A673 (cell line): ENCODE results near the gene CAB39. TPM values are rescaled to one million over a fixed set of nuclear protein-coding genes. Genes with fewer than 3 reads are reported as not detected.

Experiments used
- BruUV-seq: library from RNA; stranded (reverse); fragments of 400-500 nt; replicated peaks from 2 replicates; lab custom pipeline; 2021; lab: Mats Ljungman, UMichigan
- CTCF ChIA-PET: fragments of 300-600 bp; sonication (Branson Sonifier 250); formaldehyde crosslinking; loops from one replicate; lab custom pipeline; 2022; ENCODE audit warnings: antibody characterized with exemption; lab: Charles Lee
- POLR2A ChIA-PET: fragments of 300-600 bp; sonication (Branson Sonifier 250); formaldehyde crosslinking; loops from one replicate; lab custom pipeline; 2022; ENCODE audit warnings: antibody characterized with exemption; ENCODE audit not compliant: low non-redundant PET; lab: Charles Lee
- DNase-seq: peaks from one replicate; pipeline ENCODE4 v3.0.0-alpha.2; 2015; ENCODE audit warnings: low spot score
- H3K27ac ChIP-seq: fragments of 200-600 bp; sonication (generic); 2 replicates; pipeline ENCODE4 v1.5.1; 2016; ENCODE audit warnings: mixed run types, low read depth, mild to moderate bottlenecking, mixed read lengths, antibody characterized with exemption, low read length; ENCODE audit not compliant: poor library complexity, severe bottlenecking
- H3K27me3 ChIP-seq: fragments of 200-600 bp; sonication (generic); replicated peaks from 2 replicates; pipeline ENCODE4 v1.6.1; 2017; ENCODE audit warnings: mixed run types, low read depth, mild to moderate bottlenecking, mixed read lengths, antibody characterized with exemption, low read length; ENCODE audit not compliant: insufficient read depth, poor library complexity
- H3K36me3 ChIP-seq: fragments of 200-600 bp; sonication (generic); 2 replicates; pipeline ENCODE4 v1.6.1; 2016; ENCODE audit warnings: mixed run types, mild to moderate bottlenecking, mixed read lengths, antibody characterized with exemption, low read length; ENCODE audit not compliant: insufficient read depth, poor library complexity, severe bottlenecking
- H3K4me1 ChIP-seq: fragments of 200-600 bp; sonication (generic); 2 replicates; pipeline ENCODE4 v1.6.1; 2017; ENCODE audit warnings: mixed run types, mild to moderate bottlenecking, mixed read lengths, antibody characterized with exemption, low read length; ENCODE audit not compliant: insufficient read depth, poor library complexity, severe bottlenecking
- H3K4me3 ChIP-seq: fragments of 200-600 bp; sonication (generic); 2 replicates; pipeline ENCODE4 v1.5.1; 2016; ENCODE audit warnings: low read depth, mixed run types, mild to moderate bottlenecking, mixed read lengths, low read length; ENCODE audit not compliant: poor library complexity, severe bottlenecking
- H3K9me3 ChIP-seq: fragments of 200-600 bp; sonication (generic); 2 replicates; pipeline ENCODE4 v1.6.1; 2016; ENCODE audit warnings: mixed run types, low read depth, mild to moderate bottlenecking, mixed read lengths, antibody characterized with exemption, low read length; ENCODE audit not compliant: poor library complexity, severe bottlenecking
- EZH2 ChIP-seq: fragments of 200-600 bp; sonication (generic); IDR thresholded peaks from 2 replicates; pipeline ENCODE4 v1.6.1; 2017; ENCODE audit warnings: borderline replicate concordance, low read depth, mild to moderate bottlenecking, mixed read lengths, antibody characterized with exemption, low read length; ENCODE audit not compliant: poor library complexity, severe bottlenecking
- intact Hi-C: fragments of 100-400 bp; cut with micrococcal nuclease; formaldehyde crosslinking; loops from one replicate; pipeline ENCODE4 v1.10.0; 2022; ENCODE audit not compliant: unreplicated experiment
- total RNA-seq: library from RNA; stranded (reverse); gene quantifications from 2 replicates; pipeline ENCODE4 v1.2.3, GENCODE V29; 2021
- TF ChIP-seq, protein P1 (sequence below): fragments of 300-800, 200-600 bp; sonication (generic); conservative IDR thresholded peaks from 2 replicates; pipeline ENCODE4 v1.5.1; 2017; ENCODE audit warnings: low read depth, mild to moderate bottlenecking, antibody characterized with exemption, low read length, moderate library complexity, mixed read lengths

CAB39 gene
- total RNA-seq, 1 experiment from 2014 or later: 58.2 TPM

DNA sequence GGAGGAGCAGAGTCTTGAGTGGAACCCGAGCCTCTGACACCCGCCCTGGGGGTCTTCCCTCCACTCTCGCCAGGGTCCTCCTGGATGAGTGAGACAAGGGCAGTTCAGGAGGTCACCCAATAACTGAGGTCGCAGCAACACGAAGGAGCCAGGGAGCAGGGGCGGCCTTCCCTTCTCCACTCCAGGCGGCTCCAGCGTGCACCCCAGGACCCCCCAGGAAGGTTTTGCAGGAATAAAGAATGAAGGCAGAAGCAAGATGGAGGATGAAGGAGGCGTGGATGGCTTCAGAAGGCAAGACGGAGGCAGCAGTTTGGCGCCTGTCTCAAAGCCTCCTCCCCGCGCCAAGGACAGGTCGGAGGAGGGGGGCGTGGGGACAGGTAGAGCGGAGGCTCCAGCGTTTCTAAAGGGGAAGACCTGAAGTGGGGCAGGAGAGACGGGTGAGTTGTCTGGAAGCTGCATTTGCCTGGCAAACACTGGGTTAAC, 151.5 kb downstream of the CAB39 start:
- intact Hi-C loops: no loop called here
- CTCF ChIA-PET: interaction anchor here (0.9 to 1.0 kb wide), 2 partner anchors 40 to 123 kb away, joined by 3 to 4 read pairs; no protein-coding TSS in a partner anchor

DNA sequence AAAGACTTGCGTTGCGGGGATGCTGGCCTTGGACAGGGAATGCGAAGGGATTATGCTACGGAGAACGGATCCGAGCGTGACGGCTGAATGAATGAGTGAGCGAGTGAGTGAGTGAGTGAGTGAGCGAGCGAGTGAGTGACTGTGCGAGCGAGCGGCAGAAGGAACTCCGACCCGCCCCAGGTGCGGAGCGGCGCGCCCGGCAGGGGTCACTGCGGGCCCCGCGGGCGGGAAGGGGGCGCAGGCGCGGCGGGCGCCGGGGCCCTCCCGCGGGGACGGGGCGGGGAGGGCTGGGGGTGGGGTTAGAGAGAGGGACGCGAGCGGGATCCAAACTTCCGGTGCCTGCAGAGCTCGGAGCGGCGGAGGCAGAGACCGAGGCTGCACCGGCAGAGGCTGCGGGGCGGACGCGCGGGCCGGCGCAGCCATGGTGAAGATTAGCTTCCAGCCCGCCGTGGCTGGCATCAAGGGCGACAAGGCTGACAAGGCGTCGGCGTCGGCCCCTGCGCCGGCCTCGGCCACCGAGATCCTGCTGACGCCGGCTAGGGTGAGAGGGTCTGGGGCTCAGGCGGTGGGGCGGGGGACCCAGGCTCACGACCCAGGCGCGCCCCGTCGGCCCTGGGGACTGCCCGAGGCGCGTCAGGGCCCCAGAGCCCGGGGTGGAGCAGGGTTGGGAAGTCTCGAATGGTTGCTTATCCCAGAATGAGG, 152.1 kb downstream of the CAB39 start, which contains the start of gene ITM2C:
TSS of gene ITM2C (plus strand) at position 338 of the 702 bp plus-strand sequence. CDS start at position 422, 84 bp downstream.
- CTCF ChIA-PET: interaction anchor here (0.6 to 1.0 kb wide), 3 partner anchors 41 to 123 kb away, joined by 3 to 5 read pairs (median 4); no protein-coding TSS in a partner anchor
- H3K9me3 ChIP-seq: no peaks in the 10 kb centered on the region
- TF ChIP-seq EZH2: no peak
- TF ChIP-seq, protein P1, sequence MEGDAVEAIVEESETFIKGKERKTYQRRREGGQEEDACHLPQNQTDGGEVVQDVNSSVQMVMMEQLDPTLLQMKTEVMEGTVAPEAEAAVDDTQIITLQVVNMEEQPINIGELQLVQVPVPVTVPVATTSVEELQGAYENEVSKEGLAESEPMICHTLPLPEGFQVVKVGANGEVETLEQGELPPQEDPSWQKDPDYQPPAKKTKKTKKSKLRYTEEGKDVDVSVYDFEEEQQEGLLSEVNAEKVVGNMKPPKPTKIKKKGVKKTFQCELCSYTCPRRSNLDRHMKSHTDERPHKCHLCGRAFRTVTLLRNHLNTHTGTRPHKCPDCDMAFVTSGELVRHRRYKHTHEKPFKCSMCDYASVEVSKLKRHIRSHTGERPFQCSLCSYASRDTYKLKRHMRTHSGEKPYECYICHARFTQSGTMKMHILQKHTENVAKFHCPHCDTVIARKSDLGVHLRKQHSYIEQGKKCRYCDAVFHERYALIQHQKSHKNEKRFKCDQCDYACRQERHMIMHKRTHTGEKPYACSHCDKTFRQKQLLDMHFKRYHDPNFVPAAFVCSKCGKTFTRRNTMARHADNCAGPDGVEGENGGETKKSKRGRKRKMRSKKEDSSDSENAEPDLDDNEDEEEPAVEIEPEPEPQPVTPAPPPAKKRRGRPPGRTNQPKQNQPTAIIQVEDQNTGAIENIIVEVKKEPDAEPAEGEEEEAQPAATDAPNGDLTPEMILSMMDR: peak; percentile 48
- H3K27me3 ChIP-seq: no peaks in the 10 kb centered on the region
- H3K27ac ChIP-seq: peak within 1 kb of the TSS; percentile 88
- no TSS peak for BruUV-seq
- peaks cover 44% of the 10 kb centered on the region for H3K4me1 ChIP-seq
- POLR2A ChIA-PET: interaction anchor here (0.6 kb wide), 1 partner anchor 194 kb away, joined by 5 read pairs; no protein-coding TSS in a partner anchor
- DNase-seq: peak; percentile 84
- intact Hi-C loops: no loop called here
- peak within 1 kb of the TSS; percentile 99 for H3K4me3 ChIP-seq
- H3K36me3 ChIP-seq: no peaks in the 10 kb centered on the region

More for the DNA sequence above, 151.5 kb downstream of the CAB39 start:
- Histone ChIP-seq H3K27ac (no peak overlapping the region), H3K27me3 (peaks cover 2% of the 10 kb centered on the region), H3K36me3 (no peaks in the 10 kb centered on the region), H3K9me3 (no peaks in the 10 kb centered on the region), H3K4me1 (peaks cover 38% of the 10 kb centered on the region), H3K4me3 (peak overlapping the region; percentile 99)
- no peak for DNase-seq
- TF ChIP-seq EZH2: no peak
- TF ChIP-seq, protein P1: no peak
- POLR2A ChIA-PET: no interaction called here
- BruUV-seq: no TSS peak

DNA sequence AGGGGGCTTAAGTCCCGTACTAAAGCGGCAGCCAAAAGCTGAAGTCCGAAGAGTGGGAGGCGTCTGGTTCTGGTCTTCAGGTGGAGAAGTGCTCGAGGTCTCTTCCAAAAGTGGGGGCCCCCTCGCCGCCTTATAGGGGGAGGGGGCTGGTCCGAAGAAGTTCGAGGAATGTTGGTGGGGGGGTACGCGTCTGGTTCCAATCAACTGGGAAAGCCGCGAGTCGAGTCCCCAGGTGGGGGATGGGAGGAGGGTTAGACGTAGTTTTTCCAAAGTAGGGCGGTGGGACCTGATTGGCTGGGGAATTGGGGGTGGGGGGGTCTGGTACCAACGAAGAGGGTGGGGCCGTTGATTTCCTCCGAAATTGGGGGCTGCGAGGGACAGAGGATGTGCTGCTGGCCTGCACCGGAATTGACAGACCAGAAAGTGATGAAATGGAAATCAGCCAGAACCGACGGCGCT, 152.7 kb downstream of the CAB39 start:
- no peaks in the 10 kb centered on the region for H3K9me3 ChIP-seq
- POLR2A ChIA-PET: interaction anchor here (0.6 kb wide), 1 partner anchor 193 kb away, joined by 5 read pairs; no protein-coding TSS in a partner anchor
- TF ChIP-seq EZH2: no peak
- TF ChIP-seq, protein P1: no peak
- intact Hi-C loops: no loop called here
- no peaks in the 10 kb centered on the region for H3K27me3 ChIP-seq
- peak; percentile 57 for DNase-seq
- BruUV-seq: no TSS peak
- CTCF ChIA-PET: interaction anchor here (0.6 to 1.0 kb wide), 3 partner anchors 41 to 122 kb away, joined by 3 to 5 read pairs (median 4); no protein-coding TSS in a partner anchor
- H3K4me1 ChIP-seq: peaks cover 50% of the 10 kb centered on the region
- peak overlapping the region; percentile 99 for H3K4me3 ChIP-seq
- no peaks in the 10 kb centered on the region for H3K36me3 ChIP-seq
- peak overlapping the region; percentile 88 for H3K27ac ChIP-seq
